CD4-positive, alpha-beta T cell treated with Interleukin-17A for 1 hour (primary cell): ENCODE measurements around the gene MARCHF10.
A peak's percentile ranks its signal among the peaks of the same experiment; 100 is the strongest.

Experiments used
- DNase-seq: peaks from one replicate; pipeline ENCODE4 v3.0.0-alpha.2; 2020

The MARCHF10 gene

DNA sequence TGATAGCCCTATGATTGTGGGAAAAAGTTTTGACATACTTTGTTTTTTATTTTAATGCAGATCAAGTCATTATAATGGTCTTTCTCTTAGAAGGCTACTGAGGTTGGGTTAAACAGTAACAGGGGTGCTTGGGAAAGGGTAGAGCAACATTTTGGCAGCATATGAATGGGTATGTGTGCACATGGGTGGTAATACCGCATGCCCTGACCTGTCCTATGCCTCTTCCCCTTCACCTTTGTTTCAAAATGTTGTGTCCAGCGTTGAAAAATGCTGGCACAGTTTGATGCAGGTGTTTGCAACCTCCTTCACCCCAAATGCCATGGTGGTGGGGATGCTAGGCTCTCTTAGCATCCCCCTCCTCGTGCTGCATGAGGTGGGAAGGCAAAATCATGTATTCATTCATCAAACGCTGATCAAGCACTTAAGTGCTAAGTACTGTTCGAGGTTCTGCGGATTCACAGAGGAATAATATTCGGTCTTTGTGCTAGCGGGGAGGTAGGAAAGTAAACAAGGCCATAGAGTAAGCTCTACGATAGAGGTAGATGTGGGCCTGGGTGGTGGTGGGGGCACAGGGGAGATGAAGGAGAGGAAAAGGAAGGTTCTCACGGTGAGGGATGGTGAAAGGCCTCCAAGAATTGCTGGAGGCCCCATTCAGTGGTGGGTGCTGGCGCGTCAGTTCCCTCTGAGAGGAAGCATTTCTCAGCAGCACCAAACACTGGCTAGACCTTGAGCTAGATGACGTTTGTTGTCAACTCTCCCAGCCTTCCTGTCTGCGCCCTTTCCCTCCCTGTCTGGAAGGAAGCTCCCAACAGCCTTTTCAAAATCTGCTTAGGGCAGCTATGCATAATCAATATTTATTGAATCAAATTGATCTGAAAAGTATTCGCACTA, 13.3 kb upstream of the MARCHF10 start:
- DNase-seq = no peak

DNA sequence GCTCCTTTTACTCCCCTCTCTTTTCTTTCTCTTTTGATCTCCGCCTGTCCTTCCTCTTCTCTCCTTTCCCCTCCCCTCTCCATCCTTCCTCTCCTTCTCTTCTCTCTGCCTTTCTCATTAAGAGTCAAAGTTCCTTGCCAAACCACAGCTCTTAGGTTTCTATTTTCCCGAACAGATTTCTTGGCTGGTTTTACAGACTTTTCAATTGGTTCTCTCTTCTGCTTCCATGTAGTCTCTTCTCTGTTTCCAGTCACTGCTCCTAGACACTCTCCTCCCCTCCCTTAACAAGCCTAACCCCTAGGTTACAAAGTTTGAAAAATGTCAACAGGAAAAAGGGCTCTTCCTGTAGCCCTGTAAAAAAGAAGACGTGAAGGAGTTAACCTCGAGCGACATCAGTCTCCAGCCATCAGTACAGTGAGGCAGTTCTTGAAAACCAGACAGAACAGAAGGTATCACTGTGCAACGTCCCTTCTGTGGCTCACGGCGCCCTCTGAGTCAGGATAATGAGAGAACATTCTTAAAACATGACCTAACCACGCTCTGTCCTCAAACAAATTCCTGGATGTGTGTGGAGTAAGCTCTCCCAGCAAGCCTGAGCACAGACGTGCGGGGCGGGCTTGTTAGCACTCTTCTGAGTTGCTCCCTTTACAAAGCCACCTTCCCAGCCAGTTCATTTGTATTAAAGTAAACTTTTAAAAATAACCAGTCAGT, 11.6 kb upstream of the MARCHF10 start:
- DNase-seq = no peak

DNA sequence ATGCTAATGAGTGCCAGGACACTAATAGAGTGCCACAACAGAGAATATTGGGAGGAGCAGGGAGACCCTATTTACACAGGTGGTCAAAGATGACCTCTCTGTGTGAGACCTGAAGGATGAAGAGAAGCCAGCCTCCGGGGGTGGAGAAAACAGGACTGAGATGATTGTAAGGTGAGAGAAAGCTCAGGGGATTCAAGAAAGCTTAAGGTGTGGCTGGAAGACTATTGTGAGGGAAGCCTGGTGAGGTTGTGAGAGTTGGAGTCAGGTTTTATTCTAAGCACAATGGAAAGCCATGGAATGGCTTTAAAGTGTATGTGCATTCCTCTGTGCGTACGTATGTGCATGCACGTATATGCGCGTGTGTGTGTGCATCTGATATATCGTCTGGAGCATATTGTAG, 10.4 kb upstream of the MARCHF10 start:
- DNase-seq = no peak

DNA sequence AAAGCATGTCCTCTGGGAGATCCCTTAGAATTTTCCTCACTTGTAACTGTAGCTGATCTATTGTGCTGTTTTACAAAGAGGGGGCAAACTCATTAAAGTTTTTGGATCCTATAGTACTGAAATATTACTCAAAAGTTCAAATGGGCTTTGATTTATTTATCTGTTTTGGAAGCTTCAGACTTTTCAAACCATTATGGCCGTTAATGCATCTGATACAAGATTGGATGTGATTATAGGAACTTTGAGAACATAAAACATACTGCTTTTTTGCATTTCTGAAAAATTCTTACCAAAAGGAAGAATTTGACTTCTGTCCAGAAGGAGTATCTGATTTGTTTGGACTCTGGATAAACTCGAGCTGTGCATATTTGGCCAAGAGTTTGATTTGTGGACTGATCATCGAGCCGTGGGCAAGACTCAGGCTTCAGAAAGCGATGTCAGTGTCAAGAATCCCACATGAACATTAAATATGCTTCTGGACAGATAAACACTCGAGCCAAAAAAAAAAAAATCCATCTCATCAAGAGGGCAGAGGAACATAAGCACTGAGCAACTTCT, 8.2 kb upstream of the MARCHF10 start:
- DNase-seq = no peak

GRCh38 chr17:62809656-62810055, 1.5 kb upstream of the MARCHF10 start:
- no peak for DNase-seq

- no peak for DNase-seq
These were observed 459 bp upstream of the MARCHF10 start for GRCh38 chr17:62808576-62808970.

DNA sequence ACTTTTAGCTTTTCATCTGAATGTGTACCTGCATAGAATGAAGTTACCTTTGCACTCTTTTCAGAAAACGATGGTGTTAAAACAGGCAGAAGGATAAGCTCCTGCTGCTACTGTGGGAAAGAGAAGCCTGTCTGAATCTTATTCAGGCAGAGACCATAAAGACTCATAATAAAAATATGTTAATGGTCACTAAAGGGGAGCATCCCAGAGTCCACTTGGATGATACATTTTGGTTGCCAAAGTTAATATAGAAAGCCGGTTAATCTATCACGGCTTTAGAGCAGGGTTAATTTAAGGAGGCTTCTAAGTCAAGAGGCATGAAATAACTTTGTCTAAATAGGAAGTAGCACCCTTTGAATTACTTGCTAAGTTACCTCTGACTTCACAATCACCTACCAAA, 2.9 kb downstream of the MARCHF10 start:
- no peak for DNase-seq

GRCh38 chr17:62804822-62805221, 3.3 kb downstream of the MARCHF10 start:
- no peak for DNase-seq

DNA sequence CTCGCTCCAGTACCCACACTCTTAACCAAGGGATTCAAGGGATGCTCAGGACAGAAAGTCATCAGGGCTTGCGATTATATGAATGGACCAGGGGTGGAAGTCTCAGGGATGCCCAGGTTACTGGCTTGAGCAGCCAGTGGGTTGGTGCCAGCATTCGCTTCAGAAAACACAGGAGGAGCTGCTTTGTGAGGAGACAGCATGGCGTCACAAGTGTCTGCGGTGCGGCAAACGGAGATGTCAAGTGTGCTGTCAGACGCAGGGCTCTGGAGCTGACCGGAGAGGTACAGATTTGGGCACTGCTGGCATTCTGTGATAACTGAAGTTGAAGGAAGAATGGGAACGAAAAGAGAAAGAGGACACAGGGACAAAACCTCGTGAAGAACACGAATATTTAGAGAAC, 4.1 kb downstream of the MARCHF10 start:
- no peak for DNase-seq

DNA sequence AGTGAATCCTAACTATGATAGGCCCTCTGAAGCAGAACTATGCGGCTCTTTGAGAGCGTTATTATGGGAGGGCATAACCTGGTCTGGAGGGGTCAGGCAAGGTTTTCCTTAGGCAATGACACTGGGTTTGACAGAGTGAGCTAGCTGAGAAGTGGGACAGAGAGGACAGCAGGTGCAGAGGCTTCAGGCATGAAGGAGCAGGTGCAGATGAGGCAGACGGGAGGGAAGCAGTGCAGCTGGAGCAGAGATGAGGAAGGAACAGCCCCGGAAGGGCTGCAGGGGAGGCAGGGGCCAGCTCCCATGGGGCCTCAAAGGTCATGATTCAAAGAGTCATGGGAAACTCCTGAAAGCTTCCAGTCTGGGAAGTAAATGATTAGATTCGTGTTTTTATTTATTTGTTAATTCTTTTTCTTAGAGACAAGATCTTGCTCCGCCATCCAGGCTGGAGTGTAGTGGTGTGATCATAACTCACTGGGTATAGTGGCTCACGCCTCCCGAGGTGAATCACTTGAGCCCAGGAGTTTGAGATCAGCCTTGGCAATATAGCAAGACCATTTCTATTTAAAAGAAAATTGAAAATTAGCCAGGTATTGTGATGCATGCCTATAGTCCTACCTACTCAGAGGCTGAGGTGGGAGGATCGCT, 5.4 kb downstream of the MARCHF10 start:
- no peak for DNase-seq

GRCh38 chr17:62801553-62802114, 6.5 kb downstream of the MARCHF10 start:
- DNase-seq = no peak

- DNase-seq = no peak
These were observed 7.5 kb downstream of the MARCHF10 start for GRCh38 chr17:62800585-62800984.

DNA sequence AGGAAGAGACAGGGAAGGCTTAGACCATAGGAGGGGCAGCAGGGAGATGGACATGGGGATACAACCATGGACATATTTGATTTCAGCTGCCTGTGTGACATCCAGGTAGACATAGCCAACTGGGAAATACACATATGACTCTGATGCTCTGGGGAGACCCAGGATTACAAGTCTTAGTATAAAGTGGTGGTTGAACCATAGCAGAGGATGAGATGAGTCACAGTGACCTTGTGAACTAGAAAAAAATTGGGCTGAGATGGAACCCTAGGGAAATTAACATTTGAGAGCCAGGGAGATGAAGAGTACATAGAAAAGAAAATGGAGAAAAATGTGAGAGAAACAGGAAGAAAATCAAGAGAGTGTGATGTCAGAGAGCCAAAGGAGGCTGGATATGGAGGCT, 10.2 kb downstream of the MARCHF10 start:
- DNase-seq = no peak

GRCh38 chr17:62796291-62796690, 11.8 kb downstream of the MARCHF10 start:
- DNase-seq = no peak

DNA sequence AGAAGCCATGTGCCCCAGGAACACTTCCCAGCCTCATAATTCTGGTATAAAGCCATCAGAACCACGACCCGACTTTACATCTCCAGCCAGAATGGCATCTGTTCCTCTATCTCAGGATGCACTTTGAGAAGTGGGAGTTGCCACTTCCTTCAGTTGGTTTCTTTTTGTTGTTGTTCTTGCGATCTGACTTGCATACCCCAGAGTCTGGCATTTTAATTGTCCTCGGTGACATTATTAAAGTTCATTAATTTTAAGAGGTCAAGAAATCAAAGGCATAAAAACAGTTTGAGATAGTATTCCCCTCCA, 13.5 kb downstream of the MARCHF10 start:
- DNase-seq = peak; percentile 10

GRCh38 chr17:62793919-62794665, 14.0 kb downstream of the MARCHF10 start:
- DNase-seq = no peak

DNA sequence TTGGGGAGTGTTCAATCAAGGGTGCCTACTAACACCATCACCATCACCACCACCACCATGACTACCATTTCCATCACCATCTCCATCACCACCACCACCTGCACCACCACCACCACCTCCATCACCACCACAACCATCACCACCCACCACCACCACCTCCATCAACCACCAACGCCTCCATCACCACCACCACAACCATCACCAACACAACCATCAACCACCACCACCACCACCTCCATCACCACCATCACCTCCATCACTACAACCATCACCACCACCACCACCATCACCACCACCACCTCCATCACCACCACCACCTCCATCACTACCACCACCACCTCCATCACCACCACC, 15.7 kb downstream of the MARCHF10 start:
- no peak for DNase-seq

GRCh38 chr17:62791767-62792446, 16.2 kb downstream of the MARCHF10 start:
- DNase-seq = no peak

- no peak for DNase-seq
These were observed 16.8 kb downstream of the MARCHF10 start for GRCh38 chr17:62791235-62791734.

DNA sequence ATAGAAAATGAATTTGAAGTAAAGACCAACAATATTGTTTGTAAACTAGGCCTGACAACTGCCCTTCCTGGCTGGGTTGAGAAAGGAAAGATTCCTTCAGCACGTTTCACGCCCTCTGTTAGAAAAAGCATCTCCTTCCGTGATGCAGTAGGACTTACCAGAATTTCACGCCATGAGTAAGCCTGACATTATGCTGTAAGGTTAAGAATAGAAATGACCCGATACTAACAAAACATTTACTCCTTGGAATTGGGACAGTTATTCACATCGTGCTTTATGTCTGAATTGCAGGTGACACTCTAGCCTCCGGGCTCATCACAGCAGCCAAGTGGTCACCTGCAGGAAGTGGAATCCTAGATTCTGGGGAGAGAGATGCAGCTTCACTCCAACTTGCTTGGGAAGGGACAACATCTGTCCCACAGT, 17.5 kb downstream of the MARCHF10 start:
- no peak for DNase-seq

DNA sequence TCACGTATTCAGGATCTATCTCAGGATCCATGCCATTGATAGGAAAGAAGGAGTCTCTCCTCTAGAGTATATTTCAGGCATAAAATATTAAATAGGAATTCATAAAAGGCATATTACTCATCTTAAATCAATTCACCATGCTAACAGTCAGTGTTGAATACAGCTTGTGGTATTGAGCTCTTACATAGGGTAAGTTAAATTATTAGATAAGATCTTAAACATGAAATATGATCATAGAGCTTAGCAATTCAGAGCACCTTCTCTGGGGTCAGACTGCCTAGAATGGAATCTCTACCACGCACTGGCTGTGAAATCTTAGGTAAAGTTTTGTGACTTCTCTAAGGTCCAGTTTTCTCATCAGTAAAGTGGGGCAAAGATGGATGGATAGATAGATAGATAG, 20.7 kb downstream of the MARCHF10 start:
- DNase-seq = no peak

DNA sequence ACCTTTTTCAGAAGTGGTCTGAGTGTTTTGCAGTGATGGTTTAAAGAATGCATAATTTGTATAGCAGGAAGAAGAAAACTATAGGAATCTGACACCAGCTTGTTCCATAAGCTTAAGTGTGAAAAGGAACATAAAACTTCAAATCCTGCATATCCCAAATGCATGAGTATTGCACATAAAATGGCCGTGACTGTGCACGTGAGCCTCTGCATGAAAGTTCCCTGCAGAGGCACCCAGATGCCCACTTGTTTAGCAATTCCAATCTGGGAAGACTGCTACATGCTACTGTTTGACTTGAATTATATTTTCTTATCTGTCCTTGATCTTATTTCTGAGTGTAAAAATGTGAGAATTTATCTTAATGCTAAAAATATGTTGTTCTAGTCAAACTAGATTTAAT, 21.5 kb downstream of the MARCHF10 start:
- no peak for DNase-seq
